GM13977 (cell line): Measurements from ENCODE around the gene LRRC26.

Experiments
- DNase-seq: peaks from one replicate; pipeline ENCODE4 v3.0.0; 2012; ENCODE audit warnings: low spot score
- CTCF ChIP-seq: IDR thresholded peaks from 2 replicates; pipeline ENCODE4 v1.5.1; 2012; ENCODE audit warnings: mild to moderate bottlenecking, control low read depth; ENCODE audit not compliant: insufficient read depth; ENCODE audit errors: extremely low read depth, missing control alignments
- in situ Hi-C: fragments of 300-500 bp; cut with MboI; formaldehyde crosslinking; loops from one replicate; pipeline ENCODE4 v1.12.0; 2022; ENCODE audit warnings: low sequenced_read_pairs, low pct_unique_long_range_greater_than_20kb, mixed read lengths, inconsistent platforms; ENCODE audit not compliant: unreplicated experiment

LRRC26 gene

GRCh38 chr9:137168573-137168903, 1.3 kb downstream of the LRRC26 start:
- DNase-seq, result peak; percentile 66
- in situ Hi-C loops, result no loop called here
- TF ChIP-seq CTCF, result no peak

GRCh38 chr9:137167747-137168572, 1.9 kb downstream of the LRRC26 start:
- in situ Hi-C loops, result no loop called here
- peak; percentile 75 for DNase-seq
- TF ChIP-seq CTCF, result no peak

- peak; percentile 52 for DNase-seq
- in situ Hi-C loops, result no loop called here
- TF ChIP-seq CTCF, result no peak
These were observed 2.5 kb downstream of the LRRC26 start for GRCh38 chr9:137167277-137167746.

DNA sequence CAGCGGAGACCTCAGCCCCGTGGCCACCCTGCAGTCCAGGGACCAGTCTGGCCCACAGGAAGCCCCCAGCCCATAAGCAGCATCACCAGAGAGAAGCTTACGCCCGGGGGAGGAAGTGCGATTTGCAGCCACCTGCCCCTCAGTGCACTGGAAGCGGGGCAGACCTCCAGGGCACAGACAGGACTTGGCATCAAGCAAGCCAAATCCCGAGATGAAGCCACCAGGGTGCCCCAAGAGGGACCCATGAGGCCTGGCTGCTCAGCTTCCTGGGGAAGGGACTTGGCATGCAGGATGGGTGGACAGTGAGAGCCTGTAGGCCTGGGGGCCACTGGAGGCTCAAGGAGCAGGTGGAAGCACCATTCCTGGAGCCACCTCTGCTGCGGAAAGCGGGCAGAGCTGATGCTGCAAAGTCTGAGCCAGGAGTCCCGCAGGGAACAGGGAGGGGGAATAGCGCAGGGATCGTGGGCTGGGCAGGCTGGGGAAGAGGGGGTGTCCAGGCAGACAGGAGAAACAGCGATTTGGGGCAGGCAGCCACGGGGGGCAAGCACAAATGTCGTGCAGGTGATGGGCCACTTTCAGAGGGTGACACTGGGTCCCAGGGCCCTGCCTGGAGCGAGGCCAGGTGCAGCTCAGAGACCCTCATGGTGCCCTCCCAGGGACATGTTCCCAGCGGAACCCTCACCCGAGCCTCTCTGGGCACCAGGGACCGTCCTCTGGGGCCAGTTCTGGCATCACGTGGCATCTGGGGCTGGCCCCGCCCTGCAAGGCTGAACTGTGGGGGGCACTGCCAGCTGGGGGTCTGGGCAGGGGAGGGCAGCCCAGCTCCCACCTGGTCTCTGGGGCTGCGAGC, 3.2 kb downstream of the LRRC26 start:
- in situ Hi-C loops, result no loop called here
- TF ChIP-seq CTCF, result no peak
- DNase-seq, result peak; percentile 39

DNA sequence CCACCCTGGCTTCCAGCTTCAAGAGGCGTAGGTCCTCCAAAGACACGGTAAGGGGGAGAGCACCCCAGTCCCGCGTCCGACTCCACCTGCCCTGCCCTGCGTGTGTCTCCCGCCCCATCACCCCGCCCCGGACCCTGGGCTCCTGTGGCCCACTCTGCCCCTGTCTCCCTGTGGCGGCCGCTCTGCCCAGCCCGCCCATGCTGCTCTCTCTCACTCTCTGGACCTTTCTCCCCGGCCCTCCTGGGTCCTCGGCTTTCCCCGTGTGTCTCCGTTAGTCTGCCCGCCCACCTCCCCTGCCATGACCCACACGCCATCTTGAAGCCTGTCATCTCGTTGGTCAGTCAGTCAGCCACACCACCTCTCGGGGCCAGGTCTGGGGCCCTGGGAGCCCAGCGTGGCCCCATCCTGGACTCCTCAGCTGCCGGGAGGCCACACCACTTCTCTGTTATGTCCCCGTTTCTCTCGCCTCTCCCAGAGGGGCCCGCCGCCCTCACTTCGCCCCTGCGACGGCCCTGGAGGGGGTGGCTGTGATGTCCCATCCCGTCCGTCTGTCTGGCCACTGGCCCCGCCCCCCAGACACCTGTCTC, 4.5 kb downstream of the LRRC26 start:
- TF ChIP-seq CTCF, result no peak
- in situ Hi-C loops, result no loop called here
- no peak for DNase-seq

GRCh38 chr9:137164370-137165249, 5.2 kb downstream of the LRRC26 start:
- in situ Hi-C loops, result no loop called here
- DNase-seq, result no peak
- TF ChIP-seq CTCF, result no peak
